HepG2 (cell line): ENCODE data around the gene GHRL.

Source experiments
- CTCF ChIP-seq: sonication (generic); formaldehyde crosslinking; IDR thresholded peaks from 2 replicates; pipeline ENCODE4 v1.5.0; 2020; ENCODE audit warnings: mild to moderate bottlenecking, missing genetic modification reagents, moderate library complexity
- DNMT1 ChIP-seq: sonication (generic); formaldehyde crosslinking; IDR thresholded peaks from 2 replicates; pipeline ENCODE4 v1.5.1; 2020; ENCODE audit warnings: mild to moderate bottlenecking, missing genetic modification reagents
- EP300 ChIP-seq, 3 experiments: sonication (generic) in 1 of 3; formaldehyde crosslinking in 1 of 3; IDR thresholded peaks; 2 replicates each; pipeline versions ENCODE4 v1.5.1 to v1.6.1; 2011 to 2020; ENCODE audit warnings: low read depth in 2 of 3, low read length in 2 of 3, borderline replicate concordance in 1 of 3, improper control_type of control experiment in 1 of 3, mild to moderate bottlenecking in 1 of 3, missing genetic modification reagents in 1 of 3, moderate library complexity in 1 of 3
- POLR2A ChIP-seq, 2 experiments: IDR thresholded peaks; 2 replicates each; pipeline ENCODE4 v1.6.1; 2011; ENCODE audit warnings: low read depth in 2 of 2, low read length in 2 of 2, mild to moderate bottlenecking in 1 of 2, moderate library complexity in 1 of 2; ENCODE audit not compliant: insufficient read depth in 1 of 2
- RARA ChIP-seq: IDR thresholded peaks from 2 replicates; pipeline ENCODE4 v1.6.1; 2016; ENCODE audit warnings: missing genetic modification reagents, missing compliant biosample characterization
- SRSF9 ChIP-seq: fragments of 200-400 bp; formaldehyde crosslinking; IDR thresholded peaks from 2 replicates; pipeline ENCODE4 v1.6.1; 2018; ENCODE audit warnings: borderline replicate concordance, mild to moderate bottlenecking, low read depth, low read length; ENCODE audit not compliant: insufficient read depth, poor library complexity, severe bottlenecking
- TCF12 ChIP-seq, 2 experiments: fragments of 450-650 bp in 1 of 2; sonication (generic) in 1 of 2; formaldehyde crosslinking in 1 of 2; IDR thresholded peaks; 2 replicates each; pipeline versions ENCODE4 v1.6.1 to v1.8.0; 2017 to 2022; ENCODE audit warnings: antibody characterized with exemption in 1 of 2, mild to moderate bottlenecking in 1 of 2, missing genetic modification reagents in 1 of 2, moderate library complexity in 1 of 2
- ZFP37 ChIP-seq: sonication (generic); formaldehyde crosslinking; IDR thresholded peaks from 2 replicates; pipeline ENCODE4 v1.4.0; 2020; ENCODE audit warnings: missing genetic modification reagents, borderline replicate concordance
- ZNF12 ChIP-seq: sonication (generic); formaldehyde crosslinking; IDR thresholded peaks from 2 replicates; pipeline ENCODE4 v1.5.0; 2020; ENCODE audit warnings: missing genetic modification reagents
- ZNF652 ChIP-seq: IDR thresholded peaks from 2 replicates; pipeline ENCODE4 v1.6.1; 2016; ENCODE audit warnings: low read depth, borderline replicate concordance

GRCh38 chr3:10331320-10331719 is 38.6 kb upstream of the GHRL start:
- TF ChIP-seq ZNF12 (CRISPR knock-in tag) (no peak), ZFP37 (CRISPR knock-in tag) (no peak), DNMT1 (CRISPR knock-in tag) (no peak), EP300 (IDR thresholded peaks at IDR 0.05; ENCODE audit: low read depth in 2 of 2, low read length in 2 of 2) (no peak), EP300 (CRISPR knock-in tag; IDR thresholded peaks at IDR 0.05; ENCODE audit: borderline replicate concordance) (no peak), RARA (CRISPR knock-in tag) (no peak), POLR2A (IDR thresholded peaks at IDR 0.05; ENCODE audit: insufficient read depth in 1 of 2, low read depth in 2 of 2, low read length in 2 of 2) (no peak), CTCF (CRISPR knock-in tag) (no peak), ZNF652 (CRISPR knock-in tag) (no peak), TCF12 (IDR thresholded peaks at IDR 0.05) (no peak), TCF12 (CRISPR knock-in tag; IDR thresholded peaks at IDR 0.05) (no peak), SRSF9 (no peak)
